Measurements from ENCODE around the gene MTFP1. TPM values are rescaled to one million over a fixed set of nuclear protein-coding genes. Genes with fewer than 3 reads are reported as not detected.
A peak's percentile ranks its signal among the peaks of the same experiment; 100 is the strongest.

The MTFP1 gene
- total RNA-seq, 6 experiments from 2014 or later, result 4.2 to 30.1 (median 9.1) TPM

GRCh38 chr22:30404307-30404706 is 21.3 kb upstream of the MTFP1 start:
- intact Hi-C loops (cut with DNase I), result no loop called here
- Histone ChIP-seq H3K4me1 (peaks cover 0 to 86% (median 34%) of the 10 kb centered on the region in 4 donors), H3K27ac (peak overlapping the region in 2 of 3 donors; percentile 60 to 81), H3K36me3 (peaks cover 0 to 75% (median 23%) of the 10 kb centered on the region in 4 donors), H3K9me3 (no peaks in the 10 kb centered on the region), H3K27me3 (no peaks in the 10 kb centered on the region), H3K4me3 (peak overlapping the region in 1 of 3 donors; percentile 20)
- 25% methylated on average over 3 of the region's 6 CpGs for WGBS (ENCODE audit: insufficient coverage, low coverage, low lambda C conversion rate, missing lambda C conversion rate)
- peak; percentile 66 to 92 (median 85) for DNase-seq
- peak; percentile 81 to 90 (median 90) for ATAC-seq
- TF ChIP-seq POLR2A (IDR thresholded peaks at IDR 0.05), result no peak

- DNase-seq (no peak), ATAC-seq (peak in 1 of 4 donors; percentile 13)
- Histone ChIP-seq H3K9me3 (no peaks in the 10 kb centered on the region), H3K4me1 (peaks cover 0 to 86% (median 28%) of the 10 kb centered on the region in 4 donors), H3K27me3 (no peaks in the 10 kb centered on the region), H3K27ac (peak overlapping the region in 2 of 3 donors; percentile 60 to 81), H3K36me3 (peaks cover 0 to 78% (median 28%) of the 10 kb centered on the region in 4 donors), H3K4me3 (no peak overlapping the region)
- WGBS (ENCODE audit: insufficient coverage, low coverage, low lambda C conversion rate, missing lambda C conversion rate), result 36% methylated on average over 3 of the region's 4 CpGs
- intact Hi-C loops (cut with DNase I), result no loop called here
- no peak for TF ChIP-seq POLR2A (IDR thresholded peaks at IDR 0.05)
- TF ChIP-seq, protein P1, sequence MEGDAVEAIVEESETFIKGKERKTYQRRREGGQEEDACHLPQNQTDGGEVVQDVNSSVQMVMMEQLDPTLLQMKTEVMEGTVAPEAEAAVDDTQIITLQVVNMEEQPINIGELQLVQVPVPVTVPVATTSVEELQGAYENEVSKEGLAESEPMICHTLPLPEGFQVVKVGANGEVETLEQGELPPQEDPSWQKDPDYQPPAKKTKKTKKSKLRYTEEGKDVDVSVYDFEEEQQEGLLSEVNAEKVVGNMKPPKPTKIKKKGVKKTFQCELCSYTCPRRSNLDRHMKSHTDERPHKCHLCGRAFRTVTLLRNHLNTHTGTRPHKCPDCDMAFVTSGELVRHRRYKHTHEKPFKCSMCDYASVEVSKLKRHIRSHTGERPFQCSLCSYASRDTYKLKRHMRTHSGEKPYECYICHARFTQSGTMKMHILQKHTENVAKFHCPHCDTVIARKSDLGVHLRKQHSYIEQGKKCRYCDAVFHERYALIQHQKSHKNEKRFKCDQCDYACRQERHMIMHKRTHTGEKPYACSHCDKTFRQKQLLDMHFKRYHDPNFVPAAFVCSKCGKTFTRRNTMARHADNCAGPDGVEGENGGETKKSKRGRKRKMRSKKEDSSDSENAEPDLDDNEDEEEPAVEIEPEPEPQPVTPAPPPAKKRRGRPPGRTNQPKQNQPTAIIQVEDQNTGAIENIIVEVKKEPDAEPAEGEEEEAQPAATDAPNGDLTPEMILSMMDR (IDR thresholded peaks at IDR 0.05), result no peak
These were observed 19.8 kb upstream of the MTFP1 start for GRCh38 chr22:30405731-30406130.

GRCh38 chr22:30406400-30406799 is 19.2 kb upstream of the MTFP1 start:
- TF ChIP-seq, protein P1 (IDR thresholded peaks at IDR 0.05), result no peak
- peaks cover 0 to 79% (median 25%) of the 10 kb centered on the region in 4 donors for H3K4me1 ChIP-seq
- H3K27me3 ChIP-seq, result no peaks in the 10 kb centered on the region
- ATAC-seq, result no peak
- H3K4me3 ChIP-seq, result no peak overlapping the region
- no peak for DNase-seq
- intact Hi-C loops (cut with DNase I), result no loop called here
- WGBS (ENCODE audit: insufficient coverage, low coverage, low lambda C conversion rate, missing lambda C conversion rate), result 79% methylated on average over 6 of the region's 6 CpGs
- H3K36me3 ChIP-seq, result peaks cover 0 to 78% (median 32%) of the 10 kb centered on the region in 4 donors
- peak overlapping the region in 1 of 3 donors; percentile 81 for H3K27ac ChIP-seq
- no peaks in the 10 kb centered on the region for H3K9me3 ChIP-seq

- TF ChIP-seq POLR2A (IDR thresholded peaks at IDR 0.05), result no peak
- TF ChIP-seq, protein P1 (IDR thresholded peaks at IDR 0.05), result no peak
- WGBS (ENCODE audit: insufficient coverage, low coverage, low lambda C conversion rate, missing lambda C conversion rate), result 64% methylated on average over 12 of the region's 13 CpGs
- H3K36me3 ChIP-seq, result peaks cover 0 to 81% (median 43%) of the 10 kb centered on the region in 4 donors
- H3K27ac ChIP-seq, result no peak overlapping the region
- H3K9me3 ChIP-seq, result no peaks in the 10 kb centered on the region
- no peak for ATAC-seq
- H3K4me1 ChIP-seq, result peaks cover 0 to 72% (median 11%) of the 10 kb centered on the region in 4 donors
- no peak for DNase-seq
- H3K27me3 ChIP-seq, result no peaks in the 10 kb centered on the region
- intact Hi-C loops (cut with DNase I), result no loop called here
- H3K4me3 ChIP-seq, result no peak overlapping the region
These were observed 17.0 kb upstream of the MTFP1 start for GRCh38 chr22:30408388-30409102.

DNA sequence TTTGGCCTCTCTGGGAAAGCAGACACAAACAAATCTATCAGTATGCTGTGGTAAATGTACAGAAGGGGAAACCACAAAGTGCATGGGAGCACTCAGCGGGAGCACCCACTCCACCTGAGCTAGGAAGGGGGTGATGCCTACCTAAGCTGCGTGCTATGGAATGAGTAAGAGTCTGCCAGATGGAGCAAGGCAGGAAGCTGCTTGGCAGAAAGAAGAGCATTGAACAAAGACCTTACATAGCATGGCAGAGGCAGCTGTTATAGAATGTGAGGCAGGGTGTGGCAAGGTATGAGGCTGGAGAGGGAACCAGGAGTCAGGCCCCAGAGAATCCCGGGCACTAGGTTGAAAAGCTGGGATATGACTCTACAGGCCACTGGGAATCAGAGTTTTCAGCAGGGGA is 13.8 kb upstream of the MTFP1 start:
- Histone ChIP-seq H3K27me3 (no peaks in the 10 kb centered on the region), H3K4me3 (no peak overlapping the region), H3K4me1 (peaks cover 0 to 76% (median 15%) of the 10 kb centered on the region in 4 donors), H3K9me3 (no peaks in the 10 kb centered on the region), H3K36me3 (peaks cover 0 to 98% (median 54%) of the 10 kb centered on the region in 4 donors), H3K27ac (no peak overlapping the region)
- DNase-seq (no peak), ATAC-seq (no peak)
- 82% methylated on average over 3 of the region's 3 CpGs for WGBS (ENCODE audit: insufficient coverage, low coverage, low lambda C conversion rate, missing lambda C conversion rate)
- TF ChIP-seq, protein P1 (IDR thresholded peaks at IDR 0.05), result no peak
- no peak for TF ChIP-seq POLR2A (IDR thresholded peaks at IDR 0.05)
- intact Hi-C loops (cut with DNase I), result no loop called here
